ENCODE measurements around the gene ADAMTS2.

- TF ChIP-seq POLR2A (IDR thresholded peaks at IDR 0.05; ENCODE audit: low read depth, low read length): no peak
- no peak for TF ChIP-seq CTCF (conservative IDR thresholded peaks at IDR 0.05; ENCODE audit: low read depth, low read length)
- no peak for TF ChIP-seq RFX5 (IDR thresholded peaks at IDR 0.05; ENCODE audit: low read depth, low read length)
- TF ChIP-seq RCOR1 (IDR thresholded peaks at IDR 0.05; ENCODE audit: insufficient replicate concordance, low read length): no peak
- no peak for TF ChIP-seq RAD21 (IDR thresholded peaks at IDR 0.05; ENCODE audit: low read length)
- TF ChIP-seq USF2 (IDR thresholded peaks at IDR 0.05; ENCODE audit: low read depth, low read length): no peak
- TF ChIP-seq SMC3 (IDR thresholded peaks at IDR 0.05; ENCODE audit: low read depth, low read length): no peak
Measured at GRCh38 chr5:179141867-179142266, 203.4 kb downstream of the ADAMTS2 start.
